GM19238 (cell line): ENCODE data around the gene FAM107B.
"Not testable (repeated sequence)": the region's sequence is repeated elsewhere in the genome, so short reads cannot be mapped to it uniquely, and the experiment has no call there.

Source experiments
- DNase-seq: peaks from one replicate; pipeline ENCODE4 v3.0.0; 2011; ENCODE audit warnings: low spot score; ENCODE audit not compliant: insufficient read length

Gene FAM107B

GRCh38 chr10:14696821-14697220 lies 77.9 kb downstream of the FAM107B start:
- no peak for DNase-seq

GRCh38 chr10:14695847-14696480 lies 78.7 kb downstream of the FAM107B start:
- DNase-seq: no peak

GRCh38 chr10:14693891-14694290 lies 80.8 kb downstream of the FAM107B start:
- no peak for DNase-seq

DNA sequence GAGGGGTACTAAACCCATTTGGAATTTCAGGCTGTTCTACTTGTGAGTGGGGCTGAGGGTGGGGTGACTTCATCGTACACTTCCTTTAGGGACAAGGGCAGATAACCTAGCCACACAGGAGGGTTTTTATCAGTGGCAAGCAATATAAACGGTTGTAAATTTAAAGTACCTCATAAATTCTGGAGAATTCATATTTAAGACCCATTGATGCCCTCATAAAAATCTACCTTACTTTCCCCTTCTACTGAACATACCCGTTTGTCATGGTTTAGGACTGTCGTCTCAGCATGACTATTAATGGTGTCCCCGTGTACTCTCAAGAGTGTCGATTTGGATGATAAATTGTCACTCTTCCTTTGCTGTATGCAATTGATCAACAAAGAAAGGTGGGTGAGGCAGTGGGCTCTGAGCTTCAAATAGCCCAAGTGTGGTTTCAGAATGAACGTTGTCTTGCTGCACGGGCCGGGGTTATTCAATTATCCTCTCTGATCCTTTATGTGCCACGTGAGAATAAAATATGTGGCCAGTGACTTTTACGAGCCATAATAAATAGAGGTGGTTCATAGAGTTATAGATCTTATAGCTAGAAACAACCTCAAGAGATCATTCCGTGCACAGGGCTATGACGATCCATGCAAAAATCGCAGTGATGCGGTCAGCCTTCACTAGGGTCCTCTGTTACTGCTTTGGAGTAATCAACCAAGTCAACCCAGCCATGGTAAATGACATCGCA lies 82.2 kb downstream of the FAM107B start:
- no peak for DNase-seq

DNA sequence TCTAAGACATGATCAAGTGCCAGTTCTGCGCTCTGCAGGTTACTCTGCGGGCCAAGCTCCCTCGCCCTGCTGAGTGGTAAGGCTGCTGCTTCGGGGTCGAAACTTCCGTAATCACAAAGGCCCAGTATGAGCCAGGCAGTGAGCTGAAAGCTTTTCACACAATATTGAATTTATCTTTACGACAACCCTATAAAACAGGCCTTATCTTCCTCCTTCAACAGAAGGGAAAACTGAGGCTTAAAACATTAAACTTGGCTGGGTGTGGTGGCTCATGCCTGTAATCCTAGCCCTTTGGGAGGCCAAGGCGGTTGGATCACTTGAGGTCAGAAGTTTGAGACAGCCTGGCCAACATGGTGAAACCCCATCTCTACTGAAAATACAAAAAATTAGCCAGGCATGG lies 83.3 kb downstream of the FAM107B start:
- DNase-seq: no peak

GRCh38 chr10:14688606-14689005 lies 86.1 kb downstream of the FAM107B start:
- DNase-seq: no peak

GRCh38 chr10:14688189-14688588 lies 86.5 kb downstream of the FAM107B start:
- DNase-seq: not testable (repeated sequence)

- no peak for DNase-seq
Observed at GRCh38 chr10:14687340-14687739, 87.4 kb downstream of the FAM107B start.

DNA sequence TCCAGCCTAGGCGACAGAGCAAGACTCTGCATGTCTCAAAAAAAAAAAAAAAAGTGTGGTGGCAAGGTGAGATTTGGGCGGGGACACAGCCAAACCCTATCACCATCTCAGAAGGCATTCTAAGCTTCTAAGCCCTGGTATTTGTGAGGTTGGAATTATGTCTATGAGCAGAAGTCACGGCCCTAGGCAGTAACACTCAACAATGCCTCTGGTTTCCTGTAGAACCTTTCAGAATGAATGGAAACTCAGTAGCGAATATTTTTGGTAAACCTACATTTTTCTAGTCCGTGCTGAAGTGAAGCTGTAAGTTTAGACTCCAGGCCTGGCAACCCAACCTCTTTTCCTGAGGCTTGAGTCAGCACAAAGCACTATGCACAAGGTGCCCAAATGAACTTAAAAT lies 88.3 kb downstream of the FAM107B start:
- no peak for DNase-seq

GRCh38 chr10:14684354-14684753 lies 90.3 kb downstream of the FAM107B start:
- DNase-seq: no peak

DNA sequence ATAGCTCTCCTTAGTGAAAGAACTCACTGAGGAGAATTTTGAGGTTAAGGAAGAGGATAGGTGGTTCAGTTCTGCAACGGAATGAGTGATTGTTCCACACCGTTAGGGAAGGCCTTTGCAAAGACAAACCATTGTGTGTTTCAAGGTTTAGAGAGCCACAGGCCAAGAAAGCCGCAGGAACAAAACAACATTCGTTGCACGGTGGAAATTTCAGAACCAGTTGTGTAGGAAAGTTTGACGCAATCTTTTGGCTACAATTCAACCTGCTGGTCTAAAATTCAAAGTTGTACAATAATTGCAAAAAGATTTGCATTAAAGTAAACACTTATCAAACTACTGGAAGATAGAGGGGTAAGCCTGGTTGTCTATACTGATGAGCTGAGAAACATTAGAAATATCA lies 91.4 kb downstream of the FAM107B start:
- no peak for DNase-seq

DNA sequence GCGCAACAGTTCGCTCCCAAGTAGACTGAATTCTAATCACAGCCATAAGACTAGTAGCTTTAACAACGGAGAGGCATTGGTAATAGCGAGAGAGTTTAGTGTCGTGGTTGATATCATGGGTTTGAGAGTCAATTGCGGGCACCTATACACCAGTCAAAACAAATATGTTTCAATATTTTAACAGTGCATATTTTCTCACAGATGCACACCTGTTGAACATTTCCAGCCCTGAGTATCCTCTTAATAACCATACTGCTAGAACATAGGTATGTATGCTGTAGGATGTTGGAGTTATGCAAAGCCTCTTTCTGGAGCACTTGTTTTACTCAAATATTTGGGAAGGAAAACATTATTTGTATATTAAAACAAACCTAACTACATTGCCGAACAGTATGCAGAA lies 92.9 kb downstream of the FAM107B start:
- no peak for DNase-seq

- no peak for DNase-seq
Observed at GRCh38 chr10:14681305-14681704, 93.4 kb downstream of the FAM107B start.

DNA sequence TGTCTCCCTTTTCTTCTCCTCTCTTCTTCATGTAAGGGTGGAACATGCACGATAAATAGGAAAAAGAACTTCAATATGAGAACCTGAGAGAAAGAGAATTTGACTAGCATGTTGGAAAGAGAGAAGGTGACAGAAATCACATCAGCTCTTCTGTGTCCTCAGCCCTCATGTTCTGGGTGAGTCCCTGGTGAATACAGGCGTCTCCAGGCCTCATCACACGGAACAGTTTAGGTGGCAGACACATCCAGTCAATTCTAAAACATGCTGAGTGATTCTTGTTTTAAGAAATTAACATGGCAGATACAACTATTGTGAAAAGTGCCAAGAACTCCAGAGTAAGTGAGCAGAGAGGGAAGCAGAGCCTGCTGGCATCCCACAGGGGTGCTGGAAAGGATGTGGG lies 96.1 kb downstream of the FAM107B start:
- DNase-seq: no peak

- no peak for DNase-seq
Observed at GRCh38 chr10:14676732-14677131, 98.0 kb downstream of the FAM107B start.

- DNase-seq: no peak
Observed at GRCh38 chr10:14674376-14675050, 100.2 kb downstream of the FAM107B start.

DNA sequence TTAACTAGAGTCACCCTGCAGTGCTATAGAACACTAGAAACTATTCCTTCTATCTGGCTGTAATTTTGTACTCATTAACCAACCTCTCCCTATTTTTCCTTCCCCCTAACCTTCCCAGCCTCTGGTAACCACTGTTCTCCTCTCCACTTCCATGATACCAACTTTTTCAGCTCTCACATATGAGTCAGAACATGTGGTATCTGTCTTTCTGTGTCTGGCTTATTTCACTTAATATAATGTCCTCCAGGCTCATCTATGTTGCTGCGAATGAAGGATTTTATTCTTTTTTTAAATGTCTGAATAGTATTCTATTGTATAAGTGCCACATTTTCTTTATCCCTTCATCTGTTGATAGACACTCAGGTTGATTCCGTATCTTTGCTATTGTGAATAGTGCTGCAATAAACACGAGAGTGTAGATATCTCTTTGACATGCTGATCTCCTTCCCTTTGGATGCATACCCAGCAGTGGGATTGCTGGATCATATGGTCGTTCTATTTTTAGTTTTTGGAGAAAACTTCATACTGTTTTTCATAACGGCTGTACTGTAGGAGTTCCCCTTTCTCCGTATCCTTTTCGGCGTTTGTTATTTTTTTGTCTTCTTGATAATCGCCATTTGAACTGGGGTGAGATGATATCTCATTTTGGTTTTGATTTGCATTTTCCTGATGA lies 101.4 kb downstream of the FAM107B start:
- DNase-seq: no peak

- no peak for DNase-seq
Observed at GRCh38 chr10:14671386-14671831, 103.3 kb downstream of the FAM107B start.

DNA sequence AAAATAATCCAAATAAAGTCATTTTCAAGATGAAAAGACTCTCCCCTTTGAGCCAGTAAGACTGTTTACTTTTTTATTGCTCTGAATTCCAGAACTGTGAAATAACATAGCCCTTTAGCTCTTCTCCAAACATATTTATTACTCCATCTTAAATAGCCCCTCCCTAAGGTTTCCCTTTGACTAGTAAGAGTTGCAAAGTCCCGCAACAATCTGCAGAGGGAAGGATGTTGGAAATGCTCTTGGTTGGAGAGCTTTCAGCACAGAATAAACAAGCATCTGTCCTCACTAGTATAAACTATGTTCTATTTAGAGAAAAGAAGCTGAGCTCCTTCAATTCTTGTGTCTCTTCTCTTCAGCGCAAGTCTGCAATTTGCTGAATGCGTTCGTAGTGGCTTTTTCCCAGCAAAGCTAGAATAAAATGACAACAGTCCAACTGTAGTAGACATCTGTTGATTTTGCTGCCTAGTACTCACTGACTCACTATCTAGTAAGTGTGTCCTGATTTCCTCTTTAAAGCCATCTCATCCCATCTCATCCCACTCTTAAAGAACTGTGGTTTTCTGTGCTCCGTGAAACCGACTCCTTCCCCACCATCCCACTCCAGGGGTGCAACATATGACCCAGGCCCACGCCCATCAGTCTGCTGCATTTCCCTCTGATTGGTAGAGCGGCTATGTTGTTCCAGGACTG lies 104.0 kb downstream of the FAM107B start:
- no peak for DNase-seq

DNA sequence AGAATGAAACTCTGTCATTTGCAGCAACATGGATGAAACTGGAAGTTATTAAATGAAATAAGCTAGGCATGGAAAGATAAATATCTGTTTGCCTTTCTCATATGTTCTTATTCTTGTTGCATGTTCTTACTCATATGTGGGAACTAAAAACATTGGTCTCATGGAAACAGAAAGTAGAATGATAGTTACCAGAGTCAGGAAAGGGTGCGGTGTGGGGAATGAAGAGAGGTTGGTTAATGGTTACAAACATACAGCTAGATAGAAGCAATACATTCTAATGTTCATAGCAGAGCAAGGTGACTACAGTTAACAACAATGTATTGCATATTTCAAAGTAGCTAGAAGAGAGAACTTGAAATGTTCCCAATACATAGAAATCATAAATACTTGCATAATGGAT lies 105.1 kb downstream of the FAM107B start:
- no peak for DNase-seq

GRCh38 chr10:14667781-14668180 lies 106.9 kb downstream of the FAM107B start:
- no peak for DNase-seq
